T-helper 2 cell treated with Interferon-gamma antibody and Interleukin-4, amounts not matched to agents 5 μg/mL and 100 μg/mL, for 36 hours (primary cell): Measurements from ENCODE around the gene ZBTB46.

ENCODE experiments used
- DNase-seq: peaks from one replicate; pipeline ENCODE4 v3.0.0; 2021; ENCODE audit warnings: low spot score
- H3K27ac Mint-ChIP-seq: one replicate; pipeline ENCODE4 v1.8.0; 2021; ENCODE audit warnings: mild to moderate bottlenecking, mixed read lengths
- H3K27me3 Mint-ChIP-seq: one replicate; pipeline ENCODE4 v1.8.0; 2021; ENCODE audit warnings: low read depth, mixed read lengths
- H3K36me3 Mint-ChIP-seq: one replicate; pipeline ENCODE4 v1.8.0; 2021; ENCODE audit warnings: low read depth, mixed read lengths
- H3K4me1 Mint-ChIP-seq: one replicate; pipeline ENCODE4 v1.8.0; 2021; ENCODE audit warnings: low read depth, mixed read lengths
- H3K4me3 Mint-ChIP-seq: one replicate; pipeline ENCODE4 v1.8.0; 2022; ENCODE audit warnings: mild to moderate bottlenecking, moderate library complexity, mixed read lengths
- H3K9me3 Mint-ChIP-seq: one replicate; pipeline ENCODE4 v1.8.0; 2021; ENCODE audit warnings: mixed read lengths

Gene ZBTB46

DNA sequence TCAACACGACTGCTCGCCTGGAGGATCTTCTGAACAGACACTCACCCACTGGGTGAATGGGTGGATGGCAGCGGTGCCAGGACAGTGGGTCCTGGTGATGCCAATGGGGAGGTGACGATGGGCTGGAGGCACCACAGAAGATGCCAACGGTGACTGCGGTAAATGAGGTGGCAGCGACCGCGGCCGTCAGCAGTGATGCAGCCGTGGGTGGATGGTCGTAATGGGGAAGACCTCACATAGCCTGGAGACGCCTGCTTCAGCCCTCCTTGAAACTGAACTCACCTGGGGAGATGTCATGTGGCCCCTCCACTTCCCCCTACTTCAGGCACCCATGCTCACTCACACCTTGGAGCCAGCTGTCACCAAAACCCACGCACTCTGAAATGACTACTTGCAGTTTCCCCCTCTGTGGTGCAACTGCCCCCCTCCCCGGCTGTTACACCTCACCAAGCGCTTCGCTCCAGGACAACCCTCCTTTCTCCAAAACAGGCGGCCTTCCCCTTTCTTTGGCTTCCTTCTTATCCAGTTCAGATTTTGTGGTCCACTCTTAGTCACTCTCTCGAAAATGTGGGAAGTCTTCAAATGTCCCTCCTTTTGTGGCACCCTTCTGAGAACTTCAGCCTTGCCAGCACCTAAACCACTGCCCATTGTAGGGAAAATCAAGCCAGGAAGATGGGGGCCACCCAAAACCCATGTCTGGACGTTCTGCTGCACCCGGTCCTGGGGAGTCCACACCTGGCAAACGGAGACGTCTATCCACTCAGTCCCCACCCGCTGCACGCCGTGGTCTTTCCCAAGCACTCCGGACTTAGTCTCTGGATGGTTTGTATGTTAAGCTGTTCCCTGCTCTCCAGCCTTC, 19.9 kb upstream of the ZBTB46 start:
- DNase-seq = peak; percentile 57
- H3K4me3 Mint-ChIP-seq = no peak overlapping the region
- no peaks in the 10 kb centered on the region for H3K36me3 Mint-ChIP-seq
- H3K4me1 Mint-ChIP-seq = peaks cover 11% of the 10 kb centered on the region
- H3K27me3 Mint-ChIP-seq = peaks cover 3% of the 10 kb centered on the region
- no peaks in the 10 kb centered on the region for H3K9me3 Mint-ChIP-seq
- H3K27ac Mint-ChIP-seq = no peak overlapping the region

GRCh38 chr20:63848003-63848911, 17.2 kb upstream of the ZBTB46 start:
- no peak for DNase-seq
- H3K9me3 Mint-ChIP-seq = no peaks in the 10 kb centered on the region
- H3K4me1 Mint-ChIP-seq = peaks cover 21% of the 10 kb centered on the region
- H3K27ac Mint-ChIP-seq = no peak overlapping the region
- H3K27me3 Mint-ChIP-seq = peaks cover 24% of the 10 kb centered on the region
- no peak overlapping the region for H3K4me3 Mint-ChIP-seq
- no peaks in the 10 kb centered on the region for H3K36me3 Mint-ChIP-seq

- no peak overlapping the region for H3K4me3 Mint-ChIP-seq
- no peak overlapping the region for H3K27ac Mint-ChIP-seq
- H3K36me3 Mint-ChIP-seq = no peaks in the 10 kb centered on the region
- no peaks in the 10 kb centered on the region for H3K9me3 Mint-ChIP-seq
- peaks cover 21% of the 10 kb centered on the region for H3K4me1 Mint-ChIP-seq
- DNase-seq = no peak
- peaks cover 24% of the 10 kb centered on the region for H3K27me3 Mint-ChIP-seq
These were observed 16.4 kb upstream of the ZBTB46 start for GRCh38 chr20:63847237-63848002.

DNA sequence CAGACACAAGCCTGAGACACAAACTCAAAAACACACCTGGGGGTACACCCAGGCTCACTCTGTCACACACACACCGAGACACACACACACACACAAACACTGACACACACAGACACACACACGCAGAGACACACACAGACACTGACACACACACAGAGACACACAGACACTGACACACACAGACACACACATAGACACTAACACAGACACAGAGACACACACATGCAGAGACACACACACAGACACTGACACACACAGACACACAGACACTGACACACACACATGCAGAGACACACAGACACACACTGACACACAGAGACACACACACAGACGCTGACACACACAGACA, 15.8 kb upstream of the ZBTB46 start:
- H3K4me1 Mint-ChIP-seq = peaks cover 22% of the 10 kb centered on the region
- no peak for DNase-seq
- H3K27ac Mint-ChIP-seq = no peak overlapping the region
- H3K9me3 Mint-ChIP-seq = no peaks in the 10 kb centered on the region
- H3K4me3 Mint-ChIP-seq = no peak overlapping the region
- H3K36me3 Mint-ChIP-seq = no peaks in the 10 kb centered on the region
- H3K27me3 Mint-ChIP-seq = peaks cover 28% of the 10 kb centered on the region

DNA sequence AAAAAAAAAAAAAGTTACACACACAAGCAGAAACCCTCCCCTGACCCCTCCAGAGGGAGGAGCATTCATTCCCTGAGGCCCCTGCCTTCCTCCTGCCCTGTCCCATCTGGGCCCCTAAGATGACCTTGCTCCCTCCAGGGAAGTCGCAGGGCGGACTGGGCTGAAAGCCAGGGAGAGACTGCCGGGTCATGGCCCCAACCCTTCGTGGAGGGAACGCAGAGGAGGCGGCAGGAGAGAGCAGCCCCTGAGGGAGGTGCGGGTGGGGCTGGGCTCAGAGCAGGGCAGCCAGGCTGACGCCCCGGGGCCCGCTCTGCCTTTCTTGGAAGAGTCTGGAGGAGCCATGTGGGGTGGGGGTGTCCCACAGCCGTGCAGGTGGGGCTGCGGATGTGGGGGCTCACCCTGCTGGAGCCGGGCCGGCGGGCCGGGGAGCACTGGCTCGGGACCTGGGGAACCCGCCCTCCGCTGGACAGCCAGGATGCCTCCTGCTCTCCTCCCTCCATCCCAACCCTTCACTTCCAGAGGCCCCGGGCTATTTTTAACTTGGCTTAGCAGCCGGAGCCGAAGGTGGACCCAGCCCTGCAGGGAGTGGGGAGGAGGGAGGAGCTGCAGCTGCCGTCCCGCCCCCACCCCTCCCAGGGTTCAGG, 15.2 kb upstream of the ZBTB46 start:
- Mint-ChIP-seq H3K27me3 (peaks cover 28% of the 10 kb centered on the region), H3K4me1 (peaks cover 22% of the 10 kb centered on the region)
- DNase-seq = no peak

DNA sequence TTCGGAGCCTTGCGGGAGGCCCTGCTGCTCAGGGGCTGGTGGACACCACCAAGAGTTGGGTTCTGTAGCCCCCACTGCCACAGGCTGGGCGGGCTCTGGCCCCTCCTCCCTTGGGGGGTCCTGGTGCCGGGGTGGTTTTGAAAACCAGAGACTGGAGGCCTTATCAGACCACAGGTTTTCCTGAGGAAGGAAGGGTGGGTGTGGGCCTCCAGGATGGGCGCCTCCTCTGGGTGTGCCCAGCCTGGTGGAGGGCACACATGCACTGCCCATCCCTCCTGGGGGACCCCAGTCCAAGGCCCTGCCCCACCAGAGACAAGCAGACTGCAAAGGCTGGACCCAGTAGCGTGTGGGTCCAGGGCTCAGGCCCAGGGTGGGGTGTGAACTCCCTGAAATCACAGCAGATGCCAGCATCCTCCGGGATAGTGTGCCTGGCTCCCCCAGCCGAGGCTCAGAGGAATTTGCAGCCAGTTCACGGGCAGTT, 13.5 kb upstream of the ZBTB46 start:
- Mint-ChIP-seq H3K4me1 (peaks cover 15% of the 10 kb centered on the region), H3K27me3 (peaks cover 32% of the 10 kb centered on the region), H3K9me3 (no peaks in the 10 kb centered on the region), H3K36me3 (no peaks in the 10 kb centered on the region), H3K27ac (no peak overlapping the region), H3K4me3 (no peak overlapping the region)
- DNase-seq = no peak

More for the DNA sequence above, 15.2 kb upstream of the ZBTB46 start:
- H3K4me3 Mint-ChIP-seq = peak overlapping the region; percentile 26
- H3K9me3 Mint-ChIP-seq = no peaks in the 10 kb centered on the region
- no peaks in the 10 kb centered on the region for H3K36me3 Mint-ChIP-seq
- H3K27ac Mint-ChIP-seq = no peak overlapping the region

- no peak for DNase-seq
- Mint-ChIP-seq H3K4me3 (peak overlapping the region; percentile 26), H3K27me3 (peaks cover 32% of the 10 kb centered on the region), H3K4me1 (peaks cover 15% of the 10 kb centered on the region), H3K27ac (no peak overlapping the region), H3K9me3 (no peaks in the 10 kb centered on the region), H3K36me3 (no peaks in the 10 kb centered on the region)
These were observed 12.7 kb upstream of the ZBTB46 start for GRCh38 chr20:63843778-63844177.

GRCh38 chr20:63843222-63843621, 12.2 kb upstream of the ZBTB46 start:
- Mint-ChIP-seq H3K4me3 (no peak overlapping the region), H3K9me3 (no peaks in the 10 kb centered on the region), H3K4me1 (peaks cover 15% of the 10 kb centered on the region), H3K27me3 (peaks cover 35% of the 10 kb centered on the region), H3K27ac (no peak overlapping the region), H3K36me3 (no peaks in the 10 kb centered on the region)
- no peak for DNase-seq

DNA sequence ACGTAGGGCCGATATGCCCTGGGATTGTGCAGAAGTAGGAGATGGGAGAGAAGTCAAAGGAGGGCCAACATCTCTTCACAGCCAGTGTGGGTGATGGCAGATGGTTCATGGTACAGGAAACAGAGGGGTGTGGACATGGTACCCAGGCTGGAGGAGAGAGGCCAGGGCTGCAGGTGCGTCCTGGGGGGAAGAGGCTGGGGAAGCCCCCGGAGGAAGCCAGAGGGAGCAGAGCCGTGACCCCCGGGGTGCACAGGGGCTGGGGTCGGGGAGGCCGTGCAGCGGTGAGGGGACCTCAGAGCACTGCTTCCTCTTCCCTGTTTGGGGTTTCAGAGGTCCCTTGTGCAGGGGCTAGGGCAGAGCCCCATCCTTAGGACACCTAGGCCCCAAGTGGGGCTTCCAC, 11.2 kb upstream of the ZBTB46 start:
- H3K27ac Mint-ChIP-seq = no peak overlapping the region
- no peaks in the 10 kb centered on the region for H3K36me3 Mint-ChIP-seq
- no peaks in the 10 kb centered on the region for H3K9me3 Mint-ChIP-seq
- no peak for DNase-seq
- peaks cover 15% of the 10 kb centered on the region for H3K4me1 Mint-ChIP-seq
- no peak overlapping the region for H3K4me3 Mint-ChIP-seq
- peaks cover 41% of the 10 kb centered on the region for H3K27me3 Mint-ChIP-seq

GRCh38 chr20:63840405-63840828, 9.4 kb upstream of the ZBTB46 start:
- DNase-seq = no peak
- Mint-ChIP-seq H3K36me3 (no peaks in the 10 kb centered on the region), H3K27me3 (peaks cover 34% of the 10 kb centered on the region), H3K4me1 (peaks cover 12% of the 10 kb centered on the region), H3K4me3 (no peak overlapping the region), H3K9me3 (no peaks in the 10 kb centered on the region), H3K27ac (no peak overlapping the region)

DNA sequence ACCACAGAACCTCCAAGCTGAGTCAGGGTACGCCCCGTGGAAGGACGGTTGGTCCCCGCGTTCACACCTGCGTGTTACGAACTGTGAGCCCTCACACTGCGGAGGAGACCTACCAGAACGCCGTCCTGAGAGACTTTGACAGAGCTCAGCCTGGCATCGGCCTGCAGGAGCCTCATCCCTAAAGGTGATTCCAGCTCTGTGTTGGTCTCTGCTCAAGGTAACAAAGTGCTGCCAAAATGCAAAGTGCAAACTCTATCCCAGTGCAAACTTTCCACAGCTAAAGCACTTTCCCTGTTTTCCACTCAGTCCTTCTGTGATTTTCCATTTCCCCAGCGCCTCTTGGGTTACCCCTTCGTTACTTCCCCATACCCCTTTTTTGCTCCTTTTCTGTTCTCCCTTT, 8.6 kb upstream of the ZBTB46 start:
- H3K36me3 Mint-ChIP-seq = no peaks in the 10 kb centered on the region
- DNase-seq = no peak
- no peak overlapping the region for H3K4me3 Mint-ChIP-seq
- H3K9me3 Mint-ChIP-seq = no peaks in the 10 kb centered on the region
- H3K27ac Mint-ChIP-seq = no peak overlapping the region
- peaks cover 8% of the 10 kb centered on the region for H3K4me1 Mint-ChIP-seq
- H3K27me3 Mint-ChIP-seq = peaks cover 26% of the 10 kb centered on the region

- Mint-ChIP-seq H3K4me3 (no peak overlapping the region), H3K36me3 (no peaks in the 10 kb centered on the region), H3K9me3 (no peaks in the 10 kb centered on the region), H3K4me1 (peaks cover 2% of the 10 kb centered on the region), H3K27ac (no peak overlapping the region), H3K27me3 (peaks cover 32% of the 10 kb centered on the region)
- no peak for DNase-seq
These were observed 6.4 kb upstream of the ZBTB46 start for GRCh38 chr20:63837479-63837878.
